ENCODE data around the gene MT1M. TPM values are rescaled to one million over a fixed set of nuclear protein-coding genes. Genes with fewer than 3 reads are reported as not detected.

MT1M gene
- total RNA-seq, 4 donors from 2014 or later: 3.7 to 74.9 (median 14.9) TPM

DNA sequence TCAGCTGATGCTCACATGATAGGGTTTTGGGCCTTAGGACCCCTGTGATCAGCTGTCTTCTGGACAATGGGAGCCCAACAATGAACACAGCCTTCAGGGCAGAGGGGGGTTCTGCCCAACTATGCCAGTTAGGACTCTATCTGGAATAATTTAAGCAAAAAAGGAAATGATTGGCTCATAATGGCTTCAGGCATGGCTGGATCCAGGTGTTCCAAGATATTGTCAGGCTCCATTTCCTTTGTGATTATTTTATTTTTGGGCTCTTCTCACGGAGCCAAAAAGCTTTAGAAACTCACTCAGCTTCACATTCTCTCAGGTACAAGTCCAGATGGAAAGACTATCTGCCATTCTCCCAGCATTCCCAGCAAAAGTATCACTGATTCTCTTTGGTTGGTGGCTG is 27.0 kb upstream of the MT1M start:
- intact Hi-C loops (cut with DNase I): no loop called here
- Histone ChIP-seq H3K4me1 (peaks cover 40 to 51% (median 44%) of the 10 kb centered on the region in 4 donors), H3K27me3 (no peaks in the 10 kb centered on the region), H3K36me3 (no peaks in the 10 kb centered on the region), H3K9me3 (no peaks in the 10 kb centered on the region), H3K27ac (replicated peaks in 1 of 4) (peak overlapping the region; percentile 84 to 96 (median 92)), H3K4me3 (no peak overlapping the region)
- TF ChIP-seq EP300 (IDR thresholded peaks at IDR 0.05) (no peak), POLR2A (IDR thresholded peaks at IDR 0.05; ENCODE audit: low read depth) (no peak), POLR2AphosphoS5 (IDR thresholded peaks at IDR 0.05) (no peak)
- TF ChIP-seq, protein P1, sequence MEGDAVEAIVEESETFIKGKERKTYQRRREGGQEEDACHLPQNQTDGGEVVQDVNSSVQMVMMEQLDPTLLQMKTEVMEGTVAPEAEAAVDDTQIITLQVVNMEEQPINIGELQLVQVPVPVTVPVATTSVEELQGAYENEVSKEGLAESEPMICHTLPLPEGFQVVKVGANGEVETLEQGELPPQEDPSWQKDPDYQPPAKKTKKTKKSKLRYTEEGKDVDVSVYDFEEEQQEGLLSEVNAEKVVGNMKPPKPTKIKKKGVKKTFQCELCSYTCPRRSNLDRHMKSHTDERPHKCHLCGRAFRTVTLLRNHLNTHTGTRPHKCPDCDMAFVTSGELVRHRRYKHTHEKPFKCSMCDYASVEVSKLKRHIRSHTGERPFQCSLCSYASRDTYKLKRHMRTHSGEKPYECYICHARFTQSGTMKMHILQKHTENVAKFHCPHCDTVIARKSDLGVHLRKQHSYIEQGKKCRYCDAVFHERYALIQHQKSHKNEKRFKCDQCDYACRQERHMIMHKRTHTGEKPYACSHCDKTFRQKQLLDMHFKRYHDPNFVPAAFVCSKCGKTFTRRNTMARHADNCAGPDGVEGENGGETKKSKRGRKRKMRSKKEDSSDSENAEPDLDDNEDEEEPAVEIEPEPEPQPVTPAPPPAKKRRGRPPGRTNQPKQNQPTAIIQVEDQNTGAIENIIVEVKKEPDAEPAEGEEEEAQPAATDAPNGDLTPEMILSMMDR (IDR thresholded peaks at IDR 0.05): no peak
- DNase-seq (ENCODE audit: extremely low spot score): no peak
- WGBS: 87% methylated on average over 1 of the region's 1 CpG

DNA sequence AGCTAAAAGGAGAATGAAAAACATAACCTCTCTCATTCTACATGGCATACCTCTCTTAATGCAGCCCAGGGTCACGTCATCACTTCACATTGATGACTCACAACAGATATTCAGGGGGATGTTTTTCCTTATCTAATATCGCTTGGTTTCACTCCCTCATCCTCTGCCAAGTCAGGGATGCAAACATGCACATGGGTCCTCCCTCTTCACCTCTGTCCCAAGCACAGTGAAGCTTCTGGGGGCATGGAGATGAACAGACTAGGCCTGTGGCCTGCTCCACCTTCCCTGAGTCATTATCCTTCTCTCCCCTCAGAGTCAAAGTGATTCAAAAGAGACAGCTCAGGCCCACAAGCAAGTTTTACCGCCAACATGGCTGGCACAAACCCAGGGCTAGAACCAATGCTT is 26.4 kb upstream of the MT1M start:
- H3K4me3 ChIP-seq: no peak overlapping the region
- H3K27me3 ChIP-seq: no peaks in the 10 kb centered on the region
- TF ChIP-seq POLR2AphosphoS5 (IDR thresholded peaks at IDR 0.05) (peak in 1 of 2 donors; percentile 9), EP300 (IDR thresholded peaks at IDR 0.05) (no peak)
- intact Hi-C loops (cut with DNase I): no loop called here
- WGBS: 63% methylated on average over 3 of the region's 3 CpGs
- no peaks in the 10 kb centered on the region for H3K9me3 ChIP-seq
- H3K36me3 ChIP-seq: no peaks in the 10 kb centered on the region
- no peak for DNase-seq (ENCODE audit: extremely low spot score)
- H3K4me1 ChIP-seq: peaks cover 46 to 57% (median 50%) of the 10 kb centered on the region in 4 donors
- H3K27ac ChIP-seq (replicated peaks in 1 of 4): peak overlapping the region; percentile 84 to 96 (median 92)

DNA sequence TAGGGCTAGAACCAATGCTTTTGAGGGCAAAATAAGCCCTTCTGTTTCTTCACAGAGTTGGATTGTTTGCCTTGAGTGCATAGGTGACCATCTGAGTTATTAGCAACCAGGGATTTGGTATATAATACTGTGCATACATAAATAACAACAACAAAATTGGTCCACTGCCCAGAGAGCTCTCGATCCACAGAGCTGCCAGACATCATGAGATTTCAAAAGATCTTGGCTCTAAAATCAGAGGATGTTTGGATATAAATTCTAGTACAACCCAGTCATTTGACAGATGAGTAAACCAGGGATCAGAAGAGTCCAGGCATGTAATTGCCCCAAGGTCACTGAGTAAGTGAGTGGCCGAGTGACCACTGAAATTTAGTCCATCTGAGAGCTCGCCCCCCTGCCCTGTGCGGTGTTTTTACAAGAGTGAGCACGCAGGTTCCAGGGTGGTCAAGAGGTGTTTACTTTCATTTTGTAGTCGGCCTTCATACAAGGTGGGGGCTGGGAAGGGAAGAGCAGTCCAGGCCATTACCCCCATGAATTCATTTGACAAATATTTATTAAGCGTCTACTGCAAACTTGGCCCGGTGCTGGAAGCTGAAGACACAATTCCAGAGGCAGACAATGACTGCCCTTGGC is 25.9 kb upstream of the MT1M start:
- no peaks in the 10 kb centered on the region for H3K36me3 ChIP-seq
- H3K9me3 ChIP-seq: no peaks in the 10 kb centered on the region
- intact Hi-C loops (cut with DNase I): no loop called here
- H3K27ac ChIP-seq (replicated peaks in 1 of 4): peak overlapping the region; percentile 84 to 96 (median 92)
- TF ChIP-seq EP300 (IDR thresholded peaks at IDR 0.05): no peak
- TF ChIP-seq POLR2AphosphoS5 (IDR thresholded peaks at IDR 0.05): peak in 1 of 2 donors; percentile 25
- H3K4me3 ChIP-seq: peak overlapping the region in 2 of 4 donors; percentile 4 to 22
- DNase-seq (ENCODE audit: extremely low spot score): no peak
- H3K4me1 ChIP-seq: peaks cover 51 to 62% (median 55%) of the 10 kb centered on the region in 4 donors
- H3K27me3 ChIP-seq: no peaks in the 10 kb centered on the region
- 38% methylated on average over 5 of the region's 8 CpGs for WGBS

DNA sequence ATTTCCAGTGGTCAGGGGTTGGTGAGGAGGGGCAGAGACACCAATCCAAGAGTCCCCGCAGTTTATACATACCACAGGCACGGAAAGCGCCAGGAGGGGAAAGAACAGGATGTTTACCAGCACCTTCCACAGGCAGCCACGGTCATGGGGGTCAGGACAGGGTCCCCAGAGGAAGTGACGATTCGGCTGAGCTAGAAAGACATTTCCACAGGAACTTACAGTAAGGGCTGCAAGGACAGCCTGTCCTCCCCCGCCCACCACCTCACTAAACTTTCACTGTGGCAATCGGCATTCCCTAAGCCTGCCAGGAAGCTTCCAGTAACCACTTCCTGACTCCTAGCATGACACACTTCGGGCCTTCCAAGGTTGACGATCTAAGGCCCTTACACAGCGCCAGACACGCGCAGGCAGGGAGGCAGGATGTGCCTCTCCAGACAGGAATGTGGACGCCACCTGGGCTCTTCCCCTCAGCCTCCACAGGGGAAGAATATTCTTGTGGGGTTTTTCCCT is 25.3 kb upstream of the MT1M start:
- H3K4me3 ChIP-seq: peak overlapping the region in 2 of 4 donors; percentile 22 to 62
- intact Hi-C loops (cut with DNase I): no loop called here
- peaks cover 54 to 65% (median 59%) of the 10 kb centered on the region in 4 donors for H3K4me1 ChIP-seq
- 68% methylated on average over 6 of the region's 14 CpGs for WGBS
- peak overlapping the region; percentile 84 to 96 (median 92) for H3K27ac ChIP-seq (replicated peaks in 1 of 4)
- H3K9me3 ChIP-seq: no peaks in the 10 kb centered on the region
- DNase-seq (ENCODE audit: extremely low spot score): peak; percentile 96
- H3K36me3 ChIP-seq: no peaks in the 10 kb centered on the region
- TF ChIP-seq, protein P1 (IDR thresholded peaks at IDR 0.05): no peak
- TF ChIP-seq EP300 (IDR thresholded peaks at IDR 0.05): peak; percentile 99
- TF ChIP-seq POLR2A (IDR thresholded peaks at IDR 0.05; ENCODE audit: low read depth): no peak
- peak; percentile 89 to 94 for TF ChIP-seq POLR2AphosphoS5 (IDR thresholded peaks at IDR 0.05)
- H3K27me3 ChIP-seq: no peaks in the 10 kb centered on the region

DNA sequence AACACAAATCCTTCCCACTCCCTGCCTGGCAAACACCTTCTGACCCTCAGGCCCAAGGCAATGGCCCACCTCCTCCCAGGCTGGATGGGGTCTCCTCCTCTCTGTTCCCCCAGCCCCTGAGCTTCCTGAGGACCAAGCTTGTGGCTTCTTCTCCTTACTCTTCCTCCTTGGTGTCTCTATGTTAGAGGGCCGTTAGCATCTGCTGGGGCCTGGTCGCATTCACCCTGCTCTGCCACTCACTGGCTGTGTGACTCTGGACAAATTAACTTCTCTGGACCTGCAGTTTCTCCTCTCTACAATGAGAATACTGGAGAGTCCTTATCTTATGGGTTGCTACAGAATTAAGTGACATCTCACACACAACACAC is 24.8 kb upstream of the MT1M start:
- Histone ChIP-seq H3K27me3 (no peaks in the 10 kb centered on the region), H3K4me3 (peak overlapping the region; percentile 56 to 67 (median 62)), H3K4me1 (peaks cover 54 to 65% (median 60%) of the 10 kb centered on the region in 4 donors), H3K27ac (replicated peaks in 1 of 4) (peak overlapping the region; percentile 84 to 96 (median 92)), H3K36me3 (no peaks in the 10 kb centered on the region), H3K9me3 (no peaks in the 10 kb centered on the region)
- DNase-seq (ENCODE audit: extremely low spot score): no peak
- intact Hi-C loops (cut with DNase I): loop anchor here (2.0 kb wide), 2 partner anchors 17 to 75 kb away; partner anchors contain the start of genes MT1E and MT1X
- WGBS: 70% methylated on average over 2 of the region's 2 CpGs
- TF ChIP-seq POLR2A (IDR thresholded peaks at IDR 0.05; ENCODE audit: low read depth): no peak
- no peak for TF ChIP-seq POLR2AphosphoS5 (IDR thresholded peaks at IDR 0.05)
- TF ChIP-seq, protein P1 (IDR thresholded peaks at IDR 0.05): no peak
- TF ChIP-seq EP300 (IDR thresholded peaks at IDR 0.05): no peak

Data from esophagus muscularis mucosa (tissue), 4 donors.